SK-N-MC (cell line): ENCODE results near the gene CCDC192.

Experiments
- DNase-seq: peaks from one replicate; pipeline ENCODE4 v3.0.0-alpha.2; 2011; ENCODE audit warnings: low read depth, low spot score
- H3K27ac ChIP-seq: fragments of 200-600 bp; sonication (generic); 2 replicates; pipeline ENCODE4 v1.5.1; 2016; ENCODE audit warnings: mixed run types
- H3K36me3 ChIP-seq: fragments of 200-600 bp; sonication (generic); 2 replicates; pipeline ENCODE4 v1.6.1; 2017; ENCODE audit warnings: antibody characterized with exemption, low read length, mixed read lengths; ENCODE audit not compliant: insufficient read depth
- H3K4me3 ChIP-seq: fragments of 200-600 bp; sonication (generic); 2 replicates; pipeline ENCODE4 v1.5.1; 2016
- H3K9ac ChIP-seq: fragments of 200-600 bp; sonication (generic); 2 replicates; pipeline ENCODE4 v1.8.0; 2017; ENCODE audit warnings: mixed run types, mixed read lengths; ENCODE audit not compliant: insufficient read length
- H3K9me3 ChIP-seq: fragments of 200-600 bp; sonication (generic); 2 replicates; pipeline ENCODE4 v1.6.1; 2017; ENCODE audit warnings: low read depth, mild to moderate bottlenecking, antibody characterized with exemption, low read length, moderate library complexity, mixed read lengths
- EZH2 ChIP-seq: fragments of 200-600 bp; sonication (generic); IDR thresholded peaks from one replicate; pipeline ENCODE4 v1.6.1; 2017; ENCODE audit warnings: antibody characterized with exemption
- FOXP2 ChIP-seq: optimal IDR thresholded peaks from 2 replicates; pipeline ENCODE3; 2011; ENCODE audit warnings: mild to moderate bottlenecking, moderate library complexity; ENCODE audit not compliant: insufficient read depth; ENCODE audit errors: extremely low read length, control extremely low read depth
- POLR2AphosphoS5 ChIP-seq: IDR thresholded peaks from 2 replicates; pipeline ENCODE4 v1.6.1; 2012; ENCODE audit warnings: mild to moderate bottlenecking, low read depth, low read length, borderline replicate concordance

CCDC192 gene

DNA sequence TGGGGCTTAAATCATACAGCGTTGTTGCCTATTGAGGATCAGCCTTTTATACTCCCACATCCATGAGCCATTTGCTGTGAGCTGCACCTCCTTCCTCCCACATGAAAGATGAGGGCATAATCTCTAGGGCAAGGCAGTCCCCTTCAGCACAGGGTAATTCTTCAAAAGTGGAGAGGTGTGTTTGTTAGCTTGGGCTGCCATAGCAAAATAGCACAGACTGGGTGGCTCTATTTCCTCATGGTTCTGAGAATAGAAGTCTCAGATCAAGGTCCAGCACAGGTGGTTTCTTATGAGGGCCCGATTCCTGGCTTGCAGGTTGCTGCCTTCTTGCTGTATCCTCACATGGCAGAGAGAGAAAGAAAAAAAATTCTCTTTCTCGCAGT lies 258.6 kb downstream of the CCDC192 start:
- no peak overlapping the region for H3K4me3 ChIP-seq
- no peak overlapping the region for H3K27ac ChIP-seq
- no peak for DNase-seq
- H3K9ac ChIP-seq: no peak overlapping the region
- no peak for TF ChIP-seq FOXP2
- no peak for TF ChIP-seq EZH2
- TF ChIP-seq POLR2AphosphoS5: no peak
- H3K36me3 ChIP-seq: no peaks in the 10 kb centered on the region
- no peaks in the 10 kb centered on the region for H3K9me3 ChIP-seq

DNA sequence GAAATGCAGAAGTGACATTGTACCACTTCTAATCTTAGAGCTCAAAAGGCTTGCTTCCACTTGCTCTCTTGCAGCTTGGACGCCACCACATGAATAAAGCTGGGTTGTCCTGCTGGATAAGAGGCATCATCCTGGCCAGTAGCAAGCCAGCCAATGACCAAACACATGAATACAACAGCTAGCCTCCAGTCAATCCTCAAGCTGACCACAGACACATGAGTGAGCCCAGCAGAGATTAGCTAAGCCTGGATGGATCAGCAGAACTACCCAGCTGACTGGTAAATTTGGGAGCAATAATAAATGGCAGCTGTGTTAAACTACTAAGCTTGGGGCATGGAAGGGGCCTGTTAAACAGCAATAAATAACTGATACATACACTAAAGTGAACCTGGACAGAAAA lies 259.3 kb downstream of the CCDC192 start:
- Histone ChIP-seq H3K27ac (no peak overlapping the region), H3K9ac (no peak overlapping the region)
- no peak for TF ChIP-seq FOXP2
- no peak for TF ChIP-seq EZH2
- no peak for TF ChIP-seq POLR2AphosphoS5

DNA sequence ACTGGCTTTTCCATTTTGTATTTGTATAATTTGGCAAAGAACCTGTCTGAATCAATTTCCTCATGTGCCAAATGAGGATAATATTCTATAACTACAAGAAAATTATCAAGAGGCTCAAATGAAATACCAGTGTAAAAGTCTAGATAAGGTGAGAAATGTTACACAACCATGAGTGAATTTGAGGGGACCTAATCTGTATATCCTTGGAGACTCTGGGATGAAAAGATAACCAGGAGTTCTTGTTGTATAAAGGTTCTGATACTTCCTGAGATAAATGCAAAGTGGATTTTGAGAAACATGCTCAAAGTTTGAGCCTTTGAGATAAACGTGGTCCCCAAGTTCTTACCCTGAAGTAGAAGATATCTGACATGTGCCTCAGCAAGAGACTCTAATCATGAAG lies 260.0 kb downstream of the CCDC192 start:
- no peak for DNase-seq
- Histone ChIP-seq H3K4me3 (no peak overlapping the region), H3K9me3 (no peaks in the 10 kb centered on the region), H3K36me3 (no peaks in the 10 kb centered on the region), H3K9ac (no peak overlapping the region), H3K27ac (no peak overlapping the region)
- no peak for TF ChIP-seq EZH2
- TF ChIP-seq FOXP2: no peak
- no peak for TF ChIP-seq POLR2AphosphoS5

More for the DNA sequence above, 259.3 kb downstream of the CCDC192 start:
- no peaks in the 10 kb centered on the region for H3K9me3 ChIP-seq
- no peak overlapping the region for H3K4me3 ChIP-seq
- no peaks in the 10 kb centered on the region for H3K36me3 ChIP-seq
- no peak for DNase-seq

DNA sequence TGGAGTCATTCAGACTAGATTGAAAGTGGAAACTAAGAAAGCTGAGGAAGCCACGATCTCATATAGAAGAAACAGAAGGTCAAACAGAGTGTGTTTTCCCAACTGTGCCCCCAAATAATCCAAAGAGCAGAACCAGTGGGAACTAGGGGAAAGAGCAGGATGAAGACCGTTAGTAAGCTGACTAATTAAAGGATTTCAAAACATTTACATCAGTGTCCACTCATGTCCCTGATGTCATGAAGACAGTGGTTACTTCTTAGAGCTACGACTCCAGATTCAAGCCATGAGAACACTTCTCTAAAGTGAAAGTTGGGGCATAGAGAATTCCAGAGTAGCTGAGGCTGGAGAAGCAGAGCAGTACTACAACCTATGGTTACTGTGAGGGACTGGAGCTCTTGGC lies 260.7 kb downstream of the CCDC192 start:
- TF ChIP-seq POLR2AphosphoS5: no peak
- TF ChIP-seq FOXP2: no peak
- no peak for TF ChIP-seq EZH2
- Histone ChIP-seq H3K9me3 (no peaks in the 10 kb centered on the region), H3K4me3 (no peak overlapping the region), H3K36me3 (no peaks in the 10 kb centered on the region), H3K27ac (no peak overlapping the region), H3K9ac (no peak overlapping the region)
- no peak for DNase-seq

GRCh38 chr5:127967323-127967982 lies 264.3 kb downstream of the CCDC192 start:
- no peak for DNase-seq
- TF ChIP-seq POLR2AphosphoS5 (no peak), FOXP2 (no peak), EZH2 (no peak)
- no peaks in the 10 kb centered on the region for H3K9me3 ChIP-seq
- no peak overlapping the region for H3K4me3 ChIP-seq
- H3K9ac ChIP-seq: no peak overlapping the region
- H3K36me3 ChIP-seq: no peaks in the 10 kb centered on the region
- no peak overlapping the region for H3K27ac ChIP-seq

- no peak overlapping the region for H3K27ac ChIP-seq
- no peak for TF ChIP-seq POLR2AphosphoS5
- TF ChIP-seq EZH2: no peak
- no peak for TF ChIP-seq FOXP2
Measured at GRCh38 chr5:127967983-127968592, 264.9 kb downstream of the CCDC192 start.

DNA sequence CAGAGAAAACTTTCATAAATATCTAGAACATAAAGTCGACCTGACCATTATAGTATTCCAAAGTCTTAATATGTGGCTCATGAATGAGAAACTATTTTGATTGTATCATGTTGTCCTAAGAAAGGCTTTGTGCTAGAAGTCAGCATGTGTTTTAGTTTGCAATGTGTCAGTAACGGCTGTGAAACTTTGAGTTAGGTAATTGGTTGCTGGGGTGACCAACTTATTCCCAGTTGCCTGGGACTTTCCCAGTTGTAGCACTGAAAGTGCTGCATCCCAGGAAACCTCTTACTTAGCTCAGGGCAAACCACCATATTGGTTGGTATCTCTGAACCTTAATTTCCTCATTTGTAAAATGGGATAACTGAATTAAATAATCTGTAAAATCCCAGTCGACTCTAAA lies 265.8 kb downstream of the CCDC192 start:
- no peak overlapping the region for H3K9ac ChIP-seq
- H3K4me3 ChIP-seq: no peak overlapping the region
- no peak for DNase-seq
- H3K27ac ChIP-seq: no peak overlapping the region
- H3K36me3 ChIP-seq: no peaks in the 10 kb centered on the region
- TF ChIP-seq FOXP2: no peak
- TF ChIP-seq EZH2: no peak
- no peak for TF ChIP-seq POLR2AphosphoS5
- H3K9me3 ChIP-seq: no peaks in the 10 kb centered on the region

More at GRCh38 chr5:127967983-127968592, 264.9 kb downstream of the CCDC192 start:
- H3K9ac ChIP-seq: no peak overlapping the region
- no peak overlapping the region for H3K4me3 ChIP-seq
- no peaks in the 10 kb centered on the region for H3K9me3 ChIP-seq
- DNase-seq: no peak
- H3K36me3 ChIP-seq: no peaks in the 10 kb centered on the region

DNA sequence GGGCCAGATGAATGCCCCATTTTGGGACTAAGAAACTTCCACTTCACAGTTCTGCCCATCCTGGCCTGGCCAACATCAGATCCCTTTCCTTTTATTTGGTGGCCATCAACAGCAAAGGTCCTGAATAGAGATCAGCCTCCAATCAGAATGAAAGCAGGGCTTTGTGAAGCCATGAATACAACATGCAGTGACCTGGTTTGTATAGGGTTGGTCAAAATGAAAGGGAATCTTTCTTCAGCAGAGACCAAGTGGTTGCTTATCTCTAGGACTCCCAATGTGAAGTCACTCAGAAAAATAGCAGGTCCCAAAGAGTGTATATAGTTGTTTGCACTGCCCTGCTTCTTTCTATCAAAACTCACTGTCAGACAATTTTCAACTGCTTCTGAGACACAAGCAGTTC lies 266.5 kb downstream of the CCDC192 start:
- H3K36me3 ChIP-seq: no peaks in the 10 kb centered on the region
- TF ChIP-seq EZH2 (no peak), FOXP2 (no peak), POLR2AphosphoS5 (no peak)
- H3K9ac ChIP-seq: no peak overlapping the region
- no peaks in the 10 kb centered on the region for H3K9me3 ChIP-seq
- no peak overlapping the region for H3K4me3 ChIP-seq
- no peak for DNase-seq
- H3K27ac ChIP-seq: no peak overlapping the region
